AG10803 (cell line): ENCODE measurements around the gene ADGRB3.

Source experiments
- DNase-seq: peaks from one replicate; pipeline ENCODE4 v3.0.0; 2010; ENCODE audit warnings: low read depth
- H3K4me3 ChIP-seq: 2 replicates; pipeline ENCODE4 v1.5.1; 2011; ENCODE audit warnings: mild to moderate bottlenecking, low read length, control low read depth
- TF ChIP-seq, protein P1 (sequence below): conservative IDR thresholded peaks from 2 replicates; pipeline ENCODE4 v1.5.1; 2011; ENCODE audit warnings: mild to moderate bottlenecking, low read length, control low read depth, inconsistent platforms

Gene ADGRB3

DNA sequence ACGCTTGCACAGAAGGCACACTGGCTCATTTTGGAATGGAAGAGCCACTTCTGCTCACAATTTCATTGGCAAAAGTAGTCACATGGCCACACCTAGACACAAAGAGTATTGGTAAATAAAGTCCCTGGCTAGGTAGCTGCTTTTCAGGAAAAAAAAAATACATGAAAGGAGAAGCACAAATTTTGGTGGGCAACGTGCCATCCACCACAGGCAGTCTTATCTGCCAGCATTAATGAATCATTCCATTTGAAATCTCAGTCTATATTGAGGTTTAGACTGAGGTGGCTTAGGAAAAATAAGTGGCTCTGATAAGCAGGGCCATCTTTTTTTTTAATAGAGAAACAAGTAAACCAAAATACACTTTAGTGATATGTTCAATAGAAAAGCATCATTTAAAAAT is 44.3 kb downstream of the ADGRB3 start:
- TF ChIP-seq, protein P1, sequence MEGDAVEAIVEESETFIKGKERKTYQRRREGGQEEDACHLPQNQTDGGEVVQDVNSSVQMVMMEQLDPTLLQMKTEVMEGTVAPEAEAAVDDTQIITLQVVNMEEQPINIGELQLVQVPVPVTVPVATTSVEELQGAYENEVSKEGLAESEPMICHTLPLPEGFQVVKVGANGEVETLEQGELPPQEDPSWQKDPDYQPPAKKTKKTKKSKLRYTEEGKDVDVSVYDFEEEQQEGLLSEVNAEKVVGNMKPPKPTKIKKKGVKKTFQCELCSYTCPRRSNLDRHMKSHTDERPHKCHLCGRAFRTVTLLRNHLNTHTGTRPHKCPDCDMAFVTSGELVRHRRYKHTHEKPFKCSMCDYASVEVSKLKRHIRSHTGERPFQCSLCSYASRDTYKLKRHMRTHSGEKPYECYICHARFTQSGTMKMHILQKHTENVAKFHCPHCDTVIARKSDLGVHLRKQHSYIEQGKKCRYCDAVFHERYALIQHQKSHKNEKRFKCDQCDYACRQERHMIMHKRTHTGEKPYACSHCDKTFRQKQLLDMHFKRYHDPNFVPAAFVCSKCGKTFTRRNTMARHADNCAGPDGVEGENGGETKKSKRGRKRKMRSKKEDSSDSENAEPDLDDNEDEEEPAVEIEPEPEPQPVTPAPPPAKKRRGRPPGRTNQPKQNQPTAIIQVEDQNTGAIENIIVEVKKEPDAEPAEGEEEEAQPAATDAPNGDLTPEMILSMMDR = no peak
- no peak for DNase-seq
- H3K4me3 ChIP-seq = no peak overlapping the region

DNA sequence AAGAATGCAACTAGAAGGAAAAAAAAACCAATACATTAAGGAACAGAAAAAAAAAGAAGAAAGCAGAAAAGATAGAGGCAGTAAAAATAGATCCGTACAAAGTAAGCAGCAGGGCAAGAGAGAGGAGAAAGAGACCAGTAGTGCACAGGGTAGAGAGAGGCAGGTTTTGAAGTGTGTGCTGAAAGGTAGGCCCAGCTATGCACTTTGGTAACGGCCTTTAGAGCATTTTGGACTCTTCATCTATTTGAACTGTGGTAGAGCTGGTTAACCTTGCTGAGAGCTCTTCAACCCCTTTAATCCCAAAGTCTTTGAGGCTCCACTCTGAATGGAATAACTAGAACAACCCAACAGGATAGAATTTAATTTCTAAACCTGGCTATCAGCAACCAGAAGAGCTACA is 45.2 kb downstream of the ADGRB3 start:
- DNase-seq = no peak
- TF ChIP-seq, protein P1 = no peak
- H3K4me3 ChIP-seq = no peak overlapping the region

DNA sequence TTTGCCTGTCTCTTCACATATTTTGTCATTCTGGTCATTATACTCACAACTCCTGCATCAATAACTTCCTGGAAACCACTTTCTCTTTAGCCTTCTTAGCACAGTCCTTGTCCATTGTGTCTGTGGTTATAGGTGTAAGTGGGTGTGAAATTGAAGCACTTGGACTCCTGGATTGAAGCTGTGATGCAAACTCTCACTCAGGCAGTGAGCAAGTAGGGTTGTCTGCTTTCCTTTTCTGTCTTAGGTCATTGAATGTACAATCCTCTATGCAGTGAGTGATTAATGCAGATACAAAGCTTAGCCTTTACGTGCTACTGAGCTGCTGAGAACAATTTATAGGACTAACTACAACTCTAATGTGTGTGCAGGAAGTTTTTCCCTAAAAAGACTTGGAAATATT is 54.8 kb downstream of the ADGRB3 start:
- TF ChIP-seq, protein P1 = no peak
- no peak overlapping the region for H3K4me3 ChIP-seq
- DNase-seq = no peak

DNA sequence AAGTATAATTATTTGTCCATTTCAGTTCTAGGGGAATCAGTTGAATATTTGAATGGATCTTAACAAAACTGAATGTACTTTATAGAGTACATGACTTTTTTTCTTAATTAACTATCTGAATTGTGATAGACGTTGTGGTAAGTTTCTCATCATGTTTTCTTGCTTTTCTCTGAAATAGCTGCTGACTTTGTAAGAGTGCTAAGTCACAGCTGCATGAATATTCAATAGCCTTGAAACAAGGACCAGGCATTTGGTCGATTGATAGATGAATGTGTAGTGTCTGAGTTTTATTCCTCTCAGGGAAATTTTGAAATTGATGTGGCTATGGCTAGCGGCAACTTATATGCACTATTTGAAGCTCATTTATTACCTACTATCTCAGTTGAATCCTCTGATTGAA is 56.0 kb downstream of the ADGRB3 start:
- no peak overlapping the region for H3K4me3 ChIP-seq
- TF ChIP-seq, protein P1 = no peak
- no peak for DNase-seq

DNA sequence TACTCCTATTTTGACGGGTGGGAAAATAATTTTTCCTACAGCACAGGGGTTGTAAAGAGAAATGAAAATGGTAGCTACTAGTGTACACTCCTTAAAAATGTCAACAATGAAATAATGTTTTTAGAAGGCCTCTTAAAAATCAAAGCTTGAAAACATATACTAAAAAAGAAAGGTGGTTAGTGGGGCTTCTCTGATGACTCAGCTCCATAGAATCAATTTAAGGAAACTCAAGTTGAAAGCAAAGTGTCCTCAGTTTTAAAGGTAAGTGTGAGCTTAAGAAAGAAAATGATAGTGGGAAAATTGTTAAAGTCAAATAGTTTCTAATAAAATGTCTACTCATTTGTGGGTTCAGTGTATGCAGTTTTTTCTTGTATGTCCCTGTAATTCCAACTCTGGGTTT is 58.2 kb downstream of the ADGRB3 start:
- no peak overlapping the region for H3K4me3 ChIP-seq

DNA sequence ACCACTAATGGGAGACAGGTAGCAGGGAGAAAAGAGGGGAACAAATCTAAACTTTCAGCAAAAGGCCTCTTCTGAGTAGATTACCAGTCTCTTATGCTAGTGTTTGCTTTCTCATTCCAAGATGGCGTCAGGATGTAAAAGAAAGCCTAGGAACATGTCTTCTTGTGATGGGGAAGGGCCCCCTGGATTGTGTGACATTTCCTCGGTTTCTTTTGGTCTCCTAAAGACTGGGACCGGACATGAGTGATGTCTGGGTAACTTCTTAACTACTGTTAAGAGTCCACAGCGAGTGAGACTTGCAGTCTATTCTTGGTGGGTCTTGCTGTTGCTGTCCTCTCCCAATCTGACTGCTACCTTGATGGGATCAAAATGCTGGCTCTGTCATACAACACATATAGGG is 60.3 kb downstream of the ADGRB3 start:
- DNase-seq = no peak
- TF ChIP-seq, protein P1 = no peak
- no peak overlapping the region for H3K4me3 ChIP-seq

More for the DNA sequence above, 58.2 kb downstream of the ADGRB3 start:
- no peak for DNase-seq
- TF ChIP-seq, protein P1 = no peak

DNA sequence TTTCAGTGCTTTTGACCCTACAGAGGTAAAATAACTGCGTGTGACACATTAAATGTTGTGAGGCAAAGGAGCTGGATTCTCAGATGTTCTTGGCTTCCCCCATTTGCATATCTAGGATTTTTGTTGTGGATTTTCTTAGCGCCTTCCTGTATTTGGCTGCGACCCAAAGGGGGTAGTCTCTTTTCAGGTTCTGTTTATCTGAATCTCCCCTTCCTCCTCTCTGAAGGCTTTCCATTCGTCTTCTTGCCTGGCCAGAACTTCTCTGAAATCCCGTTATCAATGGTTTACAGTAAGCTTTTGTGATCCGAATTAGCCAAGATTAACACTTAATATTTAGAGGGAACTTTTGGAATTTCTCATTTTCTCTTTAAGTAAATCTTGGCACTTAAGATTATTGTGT is 60.8 kb downstream of the ADGRB3 start:
- no peak for DNase-seq
- TF ChIP-seq, protein P1 = no peak
- H3K4me3 ChIP-seq = no peak overlapping the region
